NCI-H2107 treated with DMSO at 0.1 percent for 48 hours (cell line): ENCODE measurements around the gene RAB44.

Source experiments
- DNase-seq: peaks from one replicate; lab custom pipeline; 2025; ENCODE audit not compliant: unreplicated experiment; lab: John Stamatoyannopoulos, UW

RAB44 gene

DNA sequence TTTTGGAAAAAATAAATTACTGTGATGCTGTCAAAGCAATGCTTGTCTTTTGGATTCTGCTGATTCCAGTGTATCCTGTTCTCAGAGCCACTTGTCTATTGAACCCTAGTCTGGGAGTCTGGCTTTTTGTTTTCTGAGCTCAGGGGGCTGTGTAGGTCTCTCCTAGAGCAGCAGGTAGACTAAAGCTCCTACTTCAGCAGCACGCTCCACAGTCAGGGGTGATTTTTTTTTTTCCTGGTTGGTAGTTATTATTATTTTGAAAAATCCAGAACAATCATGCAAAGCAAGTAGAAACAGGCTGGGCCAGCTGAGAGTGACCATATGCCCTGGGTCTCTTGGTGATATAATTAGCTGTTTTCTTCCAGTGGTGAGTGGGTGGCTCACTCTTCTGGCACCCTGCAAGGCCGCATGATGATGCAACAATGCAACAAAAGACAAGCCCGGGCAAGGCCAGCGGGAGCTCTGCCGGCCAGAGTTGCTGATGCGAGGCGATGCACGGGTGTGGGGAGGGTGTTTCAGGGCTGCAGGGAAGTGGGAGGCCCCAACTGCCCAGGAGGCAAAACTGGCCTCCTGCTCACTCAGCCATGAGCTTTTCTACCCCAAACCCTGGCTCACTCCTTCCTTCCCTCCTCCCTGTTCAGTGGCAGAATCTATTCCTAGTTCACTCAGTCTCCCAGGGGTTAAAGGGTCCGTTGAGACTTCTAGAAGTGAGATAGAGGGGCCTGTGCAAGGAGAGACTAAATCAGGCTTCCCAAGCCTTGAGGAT lies 30.6 kb upstream of the RAB44 start:
- DNase-seq, result peak; percentile 67

DNA sequence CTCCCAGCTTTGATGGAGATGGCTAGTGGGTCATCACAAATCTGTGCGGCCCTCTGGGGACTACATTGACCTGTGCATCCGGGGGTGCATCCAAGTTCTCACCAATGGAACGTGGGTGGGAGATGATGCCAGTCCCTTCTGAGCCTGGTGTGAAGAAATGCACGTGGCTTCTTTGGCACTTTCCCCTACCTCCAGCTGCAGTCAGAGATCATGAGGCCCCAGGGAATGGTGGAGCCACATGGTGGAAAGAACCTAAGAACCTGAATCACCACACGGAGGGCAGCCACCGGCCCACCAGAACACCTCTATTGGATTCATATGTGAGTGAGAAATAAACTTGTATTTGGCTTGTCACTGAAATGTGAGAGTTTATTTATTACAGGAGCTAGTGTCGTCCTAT lies 29.0 kb upstream of the RAB44 start:
- no peak for DNase-seq

DNA sequence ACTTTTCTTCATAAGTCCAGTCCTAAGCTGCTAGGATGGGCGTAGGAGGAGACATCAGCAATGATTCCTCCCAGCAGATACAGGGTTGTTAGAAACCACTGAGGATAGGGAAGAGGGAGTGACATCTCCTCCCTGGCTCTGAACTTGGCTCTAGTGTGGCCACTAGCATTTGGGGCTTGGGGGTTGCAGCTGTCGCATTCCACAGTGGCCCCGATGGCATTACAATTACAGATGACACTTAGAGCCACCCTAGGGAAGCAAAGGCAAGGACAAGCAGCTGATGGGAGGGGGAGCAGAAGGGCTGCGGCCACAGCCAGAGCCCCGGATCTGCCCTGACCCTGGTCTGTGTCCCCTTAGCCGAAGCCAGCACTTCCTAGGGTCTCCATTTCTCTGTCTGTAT lies 28.6 kb upstream of the RAB44 start:
- no peak for DNase-seq

DNA sequence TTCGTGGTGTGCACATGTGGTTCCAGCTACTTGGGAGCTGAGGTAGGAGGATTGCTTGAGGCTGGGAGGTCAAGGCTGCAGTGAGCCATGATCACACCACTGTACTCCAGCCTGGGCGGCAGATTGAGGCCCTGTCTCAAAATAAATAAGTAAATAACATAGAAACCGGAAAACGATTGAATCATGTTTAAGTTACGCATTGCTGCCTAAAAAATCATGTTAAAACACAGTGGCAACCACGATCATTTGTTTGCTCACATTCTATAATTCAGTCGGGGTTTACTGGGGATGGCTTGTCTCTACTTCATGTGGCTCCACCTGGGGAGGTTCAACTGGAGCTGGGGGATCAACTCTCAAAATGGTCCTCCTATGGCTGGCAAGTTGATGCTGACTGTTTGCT lies 27.4 kb upstream of the RAB44 start:
- no peak for DNase-seq

DNA sequence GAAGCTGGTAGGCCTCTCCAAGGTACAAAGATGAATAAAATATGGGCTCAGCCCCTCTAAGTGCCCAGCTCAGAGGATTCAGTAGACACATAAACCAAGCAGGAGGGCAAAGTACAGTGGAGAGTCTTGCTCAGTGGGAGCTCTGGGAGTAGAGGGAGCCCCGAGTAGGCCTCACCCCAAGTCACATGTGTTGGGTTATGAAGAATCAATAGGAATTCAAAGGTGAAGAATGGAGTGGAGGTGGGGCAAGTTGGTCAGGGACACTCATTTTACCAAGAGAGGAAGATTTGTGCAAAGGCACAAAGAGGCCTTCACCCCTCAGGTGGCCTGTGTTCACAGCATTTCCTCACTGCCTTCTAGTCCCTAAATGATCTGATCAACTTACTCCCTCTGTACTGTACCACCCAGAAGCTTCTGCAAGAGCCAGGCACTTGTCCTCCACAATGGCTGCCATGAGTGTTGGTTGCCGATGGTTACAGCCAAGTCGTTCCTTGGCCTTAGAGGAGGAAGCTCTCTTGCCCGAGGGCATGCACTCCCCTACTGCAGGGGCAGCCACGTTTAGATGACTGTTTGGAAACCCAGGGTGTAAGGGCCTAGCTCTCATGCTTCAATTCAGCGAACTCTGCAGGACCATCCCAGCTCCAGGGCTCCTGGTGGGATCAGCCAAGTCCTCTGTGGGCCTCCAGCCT lies 25.8 kb upstream of the RAB44 start:
- DNase-seq, result no peak

DNA sequence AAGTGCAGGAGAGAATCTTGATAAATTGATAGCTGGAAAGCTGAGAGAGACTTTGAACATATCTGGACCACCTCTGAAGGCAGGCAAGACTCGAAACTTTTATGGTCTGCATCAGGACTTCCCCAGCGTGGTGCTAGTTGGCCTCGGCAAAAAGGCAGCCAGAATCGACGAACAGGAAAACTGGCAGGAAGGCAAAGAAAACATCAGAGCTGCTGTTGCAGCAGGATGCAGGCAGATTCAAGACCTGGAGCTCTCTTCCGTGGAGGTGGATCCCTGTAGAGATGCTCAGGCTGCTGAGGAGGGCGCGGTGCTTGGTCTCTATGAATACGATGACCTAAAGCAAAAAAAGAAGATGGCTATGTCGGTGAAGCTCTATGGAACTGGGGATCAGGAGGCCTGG lies 23.7 kb upstream of the RAB44 start:
- no peak for DNase-seq

DNA sequence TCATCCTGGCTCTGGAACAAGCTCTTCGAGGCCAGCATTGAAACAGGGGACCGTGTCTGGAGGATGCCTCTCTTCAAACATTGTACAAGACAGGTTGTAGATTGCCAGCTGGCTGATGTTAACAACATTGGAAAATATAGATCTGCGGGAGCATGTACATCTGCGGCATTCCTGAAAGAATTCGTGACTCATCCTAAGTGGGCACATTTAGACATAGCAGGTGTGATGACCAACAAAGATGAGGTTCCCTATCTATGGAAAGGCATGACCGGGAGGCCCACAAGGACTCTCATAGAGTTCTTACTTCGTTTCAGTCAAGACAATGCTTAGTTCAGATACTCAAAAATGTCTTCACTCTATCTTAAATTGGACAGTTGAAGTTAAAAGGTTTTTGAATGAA lies 22.7 kb upstream of the RAB44 start:
- DNase-seq, result no peak

DNA sequence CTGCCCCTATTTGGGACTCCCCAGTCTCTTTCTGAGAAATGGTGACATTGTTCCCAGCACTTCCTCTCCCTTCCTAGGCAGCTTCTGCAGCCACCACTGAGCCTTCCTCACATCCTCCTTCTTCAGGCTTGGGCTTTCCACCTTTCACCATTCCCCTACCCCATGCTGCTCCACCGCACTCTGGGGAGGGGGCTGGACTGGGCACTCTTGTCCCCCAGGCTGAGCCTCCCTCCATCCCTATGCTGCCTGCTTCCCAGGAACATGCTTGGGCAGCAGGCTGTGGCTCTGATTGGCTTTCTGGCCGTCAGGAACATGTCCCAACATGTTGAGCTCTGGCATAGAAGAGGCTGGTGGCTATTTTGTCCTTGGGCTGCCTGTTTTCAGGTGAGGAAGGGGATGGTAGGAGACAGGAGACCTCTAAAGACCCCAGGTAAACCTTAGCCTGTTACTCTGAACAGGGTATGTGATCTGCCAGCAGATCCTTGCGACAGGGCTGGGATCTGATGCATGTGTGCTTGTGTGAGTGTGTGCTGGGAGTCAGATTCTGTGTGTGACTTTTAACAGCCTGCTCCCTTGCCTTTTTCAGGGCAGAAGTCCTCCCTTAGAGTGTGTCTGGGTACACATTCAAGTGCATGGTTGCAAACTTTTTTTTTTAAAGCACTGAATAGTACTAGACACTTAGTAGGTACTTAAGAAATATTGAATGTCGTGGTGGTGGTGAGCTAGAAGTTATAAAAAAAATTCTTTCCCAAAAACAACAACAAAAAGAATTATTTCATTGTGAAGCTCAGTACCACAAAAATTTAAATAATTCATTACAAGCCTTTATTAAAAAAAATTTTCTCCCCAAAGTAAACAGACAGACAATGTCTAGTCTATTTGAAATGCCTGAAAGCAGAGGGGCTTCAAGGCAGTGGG lies 21.2 kb upstream of the RAB44 start:
- DNase-seq, result peak; percentile 36

DNA sequence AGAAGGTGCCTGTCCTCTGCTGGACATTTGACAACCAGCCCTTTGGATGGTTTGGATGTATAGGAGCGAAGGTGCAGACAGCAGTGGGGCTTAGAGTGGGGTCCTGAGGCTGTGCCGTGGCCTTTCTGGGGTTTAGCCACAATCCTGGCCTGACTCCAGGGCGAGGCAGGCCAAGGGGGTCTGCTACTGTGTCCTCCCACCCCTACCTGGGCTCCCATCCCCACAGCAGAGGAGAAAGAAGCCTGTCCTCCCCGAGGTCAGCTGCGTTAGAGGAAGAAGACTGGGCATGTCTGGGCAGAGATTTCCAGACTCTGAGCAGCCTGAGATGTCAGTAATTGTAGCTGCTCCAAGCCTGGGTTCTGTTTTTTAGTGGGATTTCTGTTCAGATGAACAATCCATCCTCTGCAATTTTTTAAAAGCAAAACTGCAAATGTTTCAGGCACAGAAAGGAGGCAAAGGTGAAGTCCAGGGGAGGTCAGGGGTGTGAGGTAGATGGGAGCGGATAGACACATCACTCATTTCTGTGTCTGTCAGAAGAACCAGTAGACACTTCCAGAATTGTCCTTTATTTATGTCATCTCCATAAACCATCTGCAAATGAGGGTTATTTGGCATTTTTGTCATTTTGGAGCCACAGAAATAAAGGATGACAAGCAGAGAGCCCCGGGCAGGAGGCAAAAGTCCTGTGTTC lies 20.4 kb upstream of the RAB44 start:
- no peak for DNase-seq

DNA sequence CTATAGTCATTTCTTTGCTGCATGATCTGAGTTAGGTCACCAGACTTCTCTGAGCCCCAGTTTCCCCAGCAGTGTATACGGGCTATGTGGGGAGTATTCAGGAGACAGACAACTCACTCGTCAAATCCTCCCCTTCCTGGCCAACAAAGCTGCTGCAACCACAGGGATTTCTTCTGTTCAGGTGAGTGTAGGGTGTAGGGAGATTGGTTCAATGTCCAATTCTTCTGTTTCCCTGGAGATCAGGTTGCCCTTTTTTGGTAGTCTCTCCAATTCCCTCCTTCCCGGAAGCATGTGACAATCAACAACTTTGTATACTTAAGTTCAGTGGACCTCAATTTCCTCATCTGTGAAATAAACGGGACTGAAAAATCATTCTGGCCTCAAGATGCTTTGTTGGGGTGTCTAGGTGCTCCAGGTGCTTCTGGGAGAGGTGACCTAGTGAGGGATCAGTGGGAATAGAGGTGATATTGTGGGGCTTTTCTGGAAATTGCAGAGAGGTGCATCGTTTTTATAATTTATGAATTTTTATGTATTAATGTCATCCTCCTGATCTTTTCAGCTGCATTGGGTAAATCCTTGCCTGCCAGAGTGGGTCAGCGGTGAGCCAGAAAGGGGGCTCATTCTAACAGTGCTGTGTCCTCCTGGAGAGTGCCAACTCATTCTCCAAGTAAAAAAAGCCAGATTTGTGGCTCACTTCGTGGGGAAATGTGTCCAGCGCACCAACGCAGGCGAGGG lies 19.7 kb upstream of the RAB44 start:
- no peak for DNase-seq

DNA sequence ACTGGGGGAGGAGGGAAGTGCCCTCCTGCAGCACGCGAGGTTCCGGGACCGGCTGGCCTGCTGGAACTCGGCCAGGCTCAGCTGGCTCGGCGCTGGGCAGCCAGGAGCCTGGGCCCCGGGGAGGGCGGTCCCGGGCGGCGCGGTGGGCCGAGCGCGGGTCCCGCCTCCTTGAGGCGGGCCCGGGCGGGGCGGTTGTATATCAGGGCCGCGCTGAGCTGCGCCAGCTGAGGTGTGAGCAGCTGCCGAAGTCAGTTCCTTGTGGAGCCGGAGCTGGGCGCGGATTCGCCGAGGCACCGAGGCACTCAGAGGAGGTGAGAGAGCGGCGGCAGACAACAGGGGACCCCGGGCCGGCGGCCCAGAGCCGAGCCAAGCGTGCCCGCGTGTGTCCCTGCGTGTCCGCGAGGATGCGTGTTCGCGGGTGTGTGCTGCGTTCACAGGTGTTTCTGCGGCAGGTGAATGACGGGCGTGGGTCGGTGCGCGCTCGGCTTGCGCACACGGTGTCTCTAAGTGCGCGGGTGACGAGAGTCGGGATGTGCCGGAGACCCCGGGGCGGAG lies 19.1 kb upstream of the RAB44 start, which contains the start of gene CDKN1A:
Gene CDKN1A (plus strand): TSS at position 227 of the 555 bp plus-strand sequence. CDS start 5,388 bp downstream, outside the sequence.
- peak; percentile 16 for DNase-seq

DNA sequence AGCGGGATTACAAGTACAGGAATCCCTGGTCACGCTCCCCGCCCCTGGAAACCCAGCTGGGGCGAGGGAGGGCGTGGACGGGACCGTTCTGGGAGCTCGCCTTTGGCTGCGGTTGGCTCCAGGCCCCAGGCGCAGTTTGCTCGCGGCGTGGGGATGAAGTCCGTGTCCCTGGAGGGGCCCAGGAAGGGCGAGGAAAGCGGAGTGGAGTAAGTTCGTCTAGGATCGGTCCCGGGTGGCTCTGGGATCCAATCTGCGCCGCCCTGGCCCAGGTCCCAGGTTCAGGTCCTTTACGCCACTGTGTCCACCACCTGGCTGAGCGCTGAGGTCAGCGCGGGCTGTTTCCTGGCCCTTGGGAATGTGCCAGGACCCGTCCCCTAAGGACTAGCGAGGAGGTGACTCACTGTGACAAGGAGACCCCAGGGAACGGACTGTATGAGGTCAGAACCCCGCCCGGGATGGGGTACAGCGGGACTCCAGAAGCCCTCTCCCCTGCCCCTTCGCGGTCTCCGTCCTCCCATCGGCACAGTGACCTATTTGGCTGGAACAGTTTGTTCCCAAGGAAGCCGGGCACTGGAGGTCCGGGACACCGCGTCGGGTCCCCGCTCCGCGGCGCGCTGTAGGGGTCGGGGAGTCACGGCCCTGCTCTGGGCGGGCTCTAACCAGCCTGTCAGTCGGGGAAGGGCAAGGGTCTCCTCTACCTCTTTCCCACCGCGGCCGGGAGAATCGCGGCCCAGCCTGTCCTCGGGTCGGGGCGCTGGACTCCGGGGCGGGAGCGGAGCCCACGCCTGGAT lies 18.4 kb upstream of the RAB44 start:
- no peak for DNase-seq

DNA sequence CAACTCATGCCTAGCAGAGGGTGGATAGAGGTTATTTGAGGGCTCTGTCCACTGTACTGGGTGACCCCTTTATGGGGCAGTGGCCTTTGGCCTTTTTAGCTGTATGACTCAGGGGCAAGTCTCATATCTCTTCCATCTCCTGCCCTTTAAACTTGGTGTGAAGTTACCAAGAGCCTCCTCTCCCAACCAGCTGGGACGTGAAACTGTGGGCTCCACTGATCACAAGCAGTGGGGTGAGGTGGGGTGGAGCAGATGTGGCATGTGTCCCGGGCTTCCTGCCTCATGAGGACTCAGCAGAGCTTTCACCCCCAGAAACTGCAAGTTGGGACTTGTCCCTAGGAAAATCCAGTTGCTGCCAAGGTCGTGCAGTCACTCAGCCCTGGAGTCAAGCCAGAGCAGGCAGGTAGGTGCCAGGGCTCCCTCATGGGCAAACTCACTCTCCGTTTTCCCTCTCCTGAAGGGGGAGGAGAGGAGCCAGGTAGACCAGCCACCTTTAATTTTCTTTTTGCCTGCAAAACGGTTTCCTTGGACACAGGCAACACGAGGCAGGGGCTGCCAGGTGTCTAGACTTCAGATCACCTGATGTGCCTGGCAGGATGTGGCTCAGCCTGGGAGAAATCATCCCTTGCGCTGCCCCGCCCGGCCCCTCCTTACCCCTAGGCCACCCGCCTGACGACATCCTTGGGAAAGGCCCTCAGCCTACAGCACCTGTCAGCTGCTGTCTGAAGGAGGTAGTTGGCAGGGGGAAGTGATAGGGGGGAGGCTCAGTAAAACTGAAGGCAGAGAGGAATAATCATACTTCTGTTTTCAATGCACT lies 15.1 kb upstream of the RAB44 start:
- DNase-seq, result peak; percentile 72

DNA sequence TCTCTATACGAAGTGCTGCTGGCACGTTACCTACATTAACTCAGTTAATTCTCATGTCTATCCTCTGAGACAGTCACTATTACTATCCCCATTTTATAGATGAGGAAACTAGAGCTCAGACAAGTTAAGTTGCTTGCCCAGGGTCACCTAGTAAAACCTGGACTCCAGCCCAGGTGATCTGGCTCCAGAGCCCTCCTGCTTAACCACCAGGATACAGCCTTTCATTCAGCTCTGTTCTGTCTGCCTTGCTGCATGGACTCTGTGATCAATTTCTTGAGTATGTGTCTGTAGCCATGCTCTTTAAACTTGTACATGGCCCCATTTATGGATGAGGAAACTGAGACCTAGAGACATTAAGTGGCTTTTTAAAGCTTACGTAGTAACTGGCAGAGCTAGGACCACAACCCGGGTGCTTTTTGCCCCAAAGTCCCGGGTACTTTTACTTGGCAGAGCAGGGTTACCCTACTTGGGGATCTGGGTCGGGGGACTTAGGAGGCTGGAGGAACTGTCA lies 14.4 kb upstream of the RAB44 start:
- no peak for DNase-seq

DNA sequence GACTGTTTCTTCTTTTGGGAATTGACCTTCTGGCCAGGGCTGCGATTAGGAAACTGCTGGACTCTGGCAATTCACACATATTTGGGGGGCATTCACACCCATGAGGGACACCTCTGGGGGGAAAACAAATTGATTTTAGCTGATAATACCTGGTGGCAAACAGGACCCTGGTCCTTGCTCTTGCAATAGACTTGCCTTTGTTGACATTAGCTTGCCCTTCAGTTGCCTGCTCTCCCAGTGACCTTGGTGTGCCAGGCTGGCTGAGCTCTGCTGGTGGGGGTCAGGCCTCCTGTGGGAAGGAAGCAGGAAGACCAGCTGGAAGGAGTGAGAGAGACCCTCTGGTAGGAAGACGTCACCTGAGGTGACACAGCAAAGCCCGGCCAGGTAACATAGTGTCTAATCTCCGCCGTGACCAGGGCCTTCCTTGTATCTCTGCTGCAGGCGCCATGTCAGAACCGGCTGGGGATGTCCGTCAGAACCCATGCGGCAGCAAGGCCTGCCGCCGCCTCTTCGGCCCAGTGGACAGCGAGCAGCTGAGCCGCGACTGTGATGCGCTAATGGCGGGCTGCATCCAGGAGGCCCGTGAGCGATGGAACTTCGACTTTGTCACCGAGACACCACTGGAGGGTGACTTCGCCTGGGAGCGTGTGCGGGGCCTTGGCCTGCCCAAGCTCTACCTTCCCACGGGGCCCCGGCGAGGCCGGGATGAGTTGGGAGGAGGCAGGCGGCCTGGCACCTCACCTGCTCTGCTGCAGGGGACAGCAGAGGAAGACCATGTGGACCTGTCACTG lies 13.8 kb upstream of the RAB44 start:
- no peak for DNase-seq

DNA sequence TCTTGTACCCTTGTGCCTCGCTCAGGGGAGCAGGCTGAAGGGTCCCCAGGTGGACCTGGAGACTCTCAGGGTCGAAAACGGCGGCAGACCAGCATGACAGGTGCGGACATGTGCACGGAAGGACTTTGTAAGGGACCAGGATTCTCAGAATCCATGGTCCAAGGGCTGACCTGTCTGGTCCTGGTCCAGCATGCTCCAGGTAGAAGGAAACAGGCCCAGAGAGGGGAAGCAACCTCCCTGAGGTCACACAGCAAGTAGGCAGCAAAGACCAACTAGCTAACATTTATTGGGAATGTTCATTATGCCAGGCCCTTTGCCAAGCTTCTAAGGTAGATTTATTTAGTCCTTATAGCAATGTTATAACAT lies 13.2 kb upstream of the RAB44 start:
- DNase-seq, result no peak

DNA sequence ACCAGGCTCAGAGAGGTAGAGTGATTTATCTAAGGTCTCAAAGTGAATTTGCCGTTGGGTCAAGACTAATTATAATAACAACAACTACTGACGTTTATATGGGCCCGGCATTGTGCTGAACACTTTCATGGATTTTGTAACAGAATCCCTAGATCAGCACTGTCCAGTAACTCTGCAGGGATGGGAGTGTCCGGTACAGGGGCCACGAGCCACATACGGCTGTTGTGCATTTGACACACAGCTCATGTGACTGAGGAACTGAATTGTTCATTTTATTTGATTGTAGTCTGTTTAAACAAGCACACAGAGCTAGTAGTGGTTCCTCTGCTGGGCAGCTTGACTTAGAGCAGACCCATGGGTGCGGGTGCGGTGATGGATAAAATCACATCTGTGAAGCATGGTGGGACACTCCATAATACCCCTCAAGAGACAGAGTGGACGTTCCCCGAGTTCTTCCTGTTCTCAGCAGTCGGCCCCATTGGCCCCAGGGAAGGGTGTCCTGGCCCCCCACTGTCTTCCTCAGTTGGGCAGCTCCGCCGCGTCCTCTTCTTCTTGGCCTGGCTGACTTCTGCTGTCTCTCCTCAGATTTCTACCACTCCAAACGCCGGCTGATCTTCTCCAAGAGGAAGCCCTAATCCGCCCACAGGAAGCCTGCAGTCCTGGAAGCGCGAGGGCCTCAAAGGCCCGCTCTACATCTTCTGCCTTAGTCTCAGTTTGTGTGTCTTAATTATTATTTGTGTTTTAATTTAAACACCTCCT lies 12.3 kb upstream of the RAB44 start:
- DNase-seq, result no peak
